Activated CD4-positive, alpha-beta T cell treated with anti-CD3 and anti-CD28 coated beads, Interleukin-2, amount 10 ng/mL, durations not matched to agents 7 days and 5 days (primary cell): ENCODE measurements around the gene EIF4A3. TPM values are rescaled to one million over a fixed set of nuclear protein-coding genes. Genes with fewer than 3 reads are reported as not detected.

Source experiments
- CTCF ChIA-PET: fragments of 350-600 bp; sonication (Branson Sonifier 250); formaldehyde crosslinking; loops from one replicate; lab custom pipeline; 2021; ENCODE audit warnings: antibody characterized with exemption; lab: Charles Lee
- POLR2A ChIA-PET: fragments of 350-600 bp; sonication (Branson Sonifier 250); formaldehyde crosslinking; loops from one replicate; lab custom pipeline; 2021; ENCODE audit warnings: antibody characterized with exemption; lab: Charles Lee
- DNase-seq: peaks from one replicate; pipeline ENCODE4 v3.0.0-alpha.2; 2020
- H3K27ac Mint-ChIP-seq: one replicate; pipeline ENCODE4 v1.8.0; 2021; ENCODE audit warnings: mild to moderate bottlenecking, moderate library complexity, mixed read lengths
- H3K27me3 Mint-ChIP-seq: one replicate; pipeline ENCODE4 v1.8.0; 2021; ENCODE audit warnings: mixed read lengths
- H3K36me3 Mint-ChIP-seq: one replicate; pipeline ENCODE4 v1.8.0; 2021; ENCODE audit warnings: low read depth, mixed read lengths
- H3K4me1 Mint-ChIP-seq: one replicate; pipeline ENCODE4 v1.8.0; 2021; ENCODE audit warnings: mixed read lengths
- H3K4me3 Mint-ChIP-seq: one replicate; pipeline ENCODE4 v1.8.0; 2021; ENCODE audit warnings: mild to moderate bottlenecking, moderate library complexity, mixed read lengths
- H3K9me3 Mint-ChIP-seq: one replicate; pipeline ENCODE4 v1.8.0; 2021; ENCODE audit warnings: mixed read lengths
- total RNA-seq, 2 experiments: library from RNA; stranded (reverse); gene quantifications; one replicate each; pipeline ENCODE4 v1.2.3, GENCODE V29; 2021

Gene EIF4A3
- total RNA-seq, 2 experiments from 2014 or later, result 148 to 157 TPM

DNA sequence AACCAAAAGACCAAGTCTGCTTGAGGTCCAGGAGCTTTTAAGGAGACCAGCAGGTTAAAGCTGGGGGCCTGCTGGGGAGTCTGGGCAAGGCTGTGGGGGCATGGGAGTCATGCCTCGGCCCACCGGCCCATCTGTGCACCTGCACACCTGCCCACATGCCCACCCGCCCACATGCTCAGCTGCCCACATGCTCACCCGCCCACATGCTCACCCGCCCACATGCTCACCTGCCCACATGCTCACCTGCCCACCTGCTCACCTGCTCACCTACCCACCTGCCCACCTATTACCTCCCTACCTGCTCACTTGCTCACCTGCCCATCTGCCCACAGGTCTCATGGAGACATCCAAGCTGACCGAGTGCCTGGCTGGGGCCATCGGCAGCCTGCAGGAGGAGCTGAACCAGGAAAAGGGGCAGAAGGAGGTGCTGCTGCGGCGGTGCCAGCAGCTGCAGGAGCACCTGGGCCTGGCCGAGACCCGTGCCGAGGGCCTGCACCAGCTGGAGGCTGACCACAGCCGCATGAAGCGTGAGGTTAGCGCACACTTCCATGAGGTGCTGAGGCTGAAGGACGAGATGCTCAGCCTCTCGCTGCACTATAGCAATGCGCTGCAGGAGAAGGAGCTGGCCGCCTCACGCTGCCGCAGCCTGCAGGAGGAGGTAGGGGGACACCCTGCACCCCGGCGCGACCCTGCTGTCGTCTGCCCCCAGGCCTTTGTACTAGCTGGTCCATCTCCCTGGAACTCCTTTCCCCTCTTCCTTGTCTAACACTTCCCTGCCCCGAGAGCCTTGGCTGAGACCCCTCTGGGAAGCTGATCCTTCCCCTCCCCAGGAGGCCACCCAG lies 36.9 kb upstream of the EIF4A3 start:
- POLR2A ChIA-PET, result no interaction called here
- Mint-ChIP-seq H3K36me3 (no peaks in the 10 kb centered on the region), H3K27me3 (no peaks in the 10 kb centered on the region)

DNA sequence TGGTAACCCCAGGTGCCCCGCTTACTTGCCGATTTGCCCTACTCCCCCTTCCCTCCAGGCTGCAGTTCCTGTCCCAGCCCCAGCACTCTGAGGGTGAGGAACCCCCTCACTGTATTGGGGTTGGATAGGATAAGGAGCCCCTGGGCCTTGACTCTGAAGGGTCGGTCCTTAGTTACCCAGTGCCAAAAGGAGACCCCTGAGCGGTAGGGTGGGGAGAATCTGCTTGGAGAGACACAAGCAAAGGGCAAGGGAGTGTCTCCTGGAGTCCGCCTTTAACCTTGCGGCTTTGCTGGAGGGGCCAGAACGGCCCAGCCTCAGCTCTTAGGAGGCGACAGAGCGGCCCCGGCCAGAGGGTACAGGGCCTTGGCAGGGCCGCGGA lies 35.9 kb upstream of the EIF4A3 start:
- Mint-ChIP-seq H3K9me3 (no peaks in the 10 kb centered on the region), H3K27me3 (no peaks in the 10 kb centered on the region), H3K27ac (no peak overlapping the region), H3K36me3 (no peaks in the 10 kb centered on the region), H3K4me3 (no peak overlapping the region), H3K4me1 (no peaks in the 10 kb centered on the region)
- no peak for DNase-seq
- CTCF ChIA-PET, result no interaction called here
- POLR2A ChIA-PET, result no interaction called here

More for the DNA sequence above, 36.9 kb upstream of the EIF4A3 start:
- Mint-ChIP-seq H3K4me1 (no peaks in the 10 kb centered on the region), H3K4me3 (no peak overlapping the region), H3K9me3 (no peaks in the 10 kb centered on the region), H3K27ac (no peak overlapping the region)
- CTCF ChIA-PET, result interaction anchor here (1.3 kb wide), 1 partner anchor 12 kb away, joined by 4 read pairs; no protein-coding TSS in a partner anchor
- no peak for DNase-seq

- H3K27me3 Mint-ChIP-seq, result no peaks in the 10 kb centered on the region
- ChIA-PET POLR2A (no interaction called here), CTCF (no interaction called here)
- no peaks in the 10 kb centered on the region for H3K4me1 Mint-ChIP-seq
- DNase-seq, result no peak
- H3K36me3 Mint-ChIP-seq, result no peaks in the 10 kb centered on the region
- H3K27ac Mint-ChIP-seq, result no peak overlapping the region
- no peak overlapping the region for H3K4me3 Mint-ChIP-seq
- no peaks in the 10 kb centered on the region for H3K9me3 Mint-ChIP-seq
Measured at GRCh38 chr17:80182118-80182844, 35.4 kb upstream of the EIF4A3 start.

GRCh38 chr17:80181431-80181830 lies 34.5 kb upstream of the EIF4A3 start:
- Mint-ChIP-seq H3K9me3 (no peaks in the 10 kb centered on the region), H3K36me3 (no peaks in the 10 kb centered on the region), H3K27me3 (no peaks in the 10 kb centered on the region), H3K27ac (no peak overlapping the region), H3K4me1 (no peaks in the 10 kb centered on the region), H3K4me3 (no peak overlapping the region)
- CTCF ChIA-PET, result no interaction called here
- POLR2A ChIA-PET, result no interaction called here
- no peak for DNase-seq

DNA sequence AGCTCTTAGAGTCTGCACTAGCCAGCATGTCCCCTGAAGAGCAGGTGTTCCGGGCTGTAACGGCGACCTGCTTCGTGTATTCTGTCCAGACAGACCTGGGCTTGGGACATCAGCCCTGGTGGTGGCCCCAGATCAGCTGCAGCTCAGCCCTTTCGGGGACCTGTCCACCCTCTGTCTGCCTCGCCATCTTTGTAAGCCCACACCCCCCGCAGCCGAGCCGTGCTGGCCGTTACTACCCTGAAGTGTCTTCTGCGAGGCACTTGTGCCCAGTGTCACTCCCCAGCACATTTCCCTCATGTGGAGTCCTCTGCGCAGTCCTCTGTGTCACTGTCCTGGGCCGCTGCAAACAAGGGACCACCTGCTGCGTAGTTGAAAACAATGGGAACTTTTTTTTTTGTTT lies 33.3 kb upstream of the EIF4A3 start:
- Mint-ChIP-seq H3K27me3 (no peaks in the 10 kb centered on the region), H3K27ac (no peak overlapping the region), H3K36me3 (no peaks in the 10 kb centered on the region), H3K4me1 (no peaks in the 10 kb centered on the region), H3K4me3 (no peak overlapping the region), H3K9me3 (no peaks in the 10 kb centered on the region)
- ChIA-PET CTCF (no interaction called here), POLR2A (no interaction called here)
- DNase-seq, result no peak

DNA sequence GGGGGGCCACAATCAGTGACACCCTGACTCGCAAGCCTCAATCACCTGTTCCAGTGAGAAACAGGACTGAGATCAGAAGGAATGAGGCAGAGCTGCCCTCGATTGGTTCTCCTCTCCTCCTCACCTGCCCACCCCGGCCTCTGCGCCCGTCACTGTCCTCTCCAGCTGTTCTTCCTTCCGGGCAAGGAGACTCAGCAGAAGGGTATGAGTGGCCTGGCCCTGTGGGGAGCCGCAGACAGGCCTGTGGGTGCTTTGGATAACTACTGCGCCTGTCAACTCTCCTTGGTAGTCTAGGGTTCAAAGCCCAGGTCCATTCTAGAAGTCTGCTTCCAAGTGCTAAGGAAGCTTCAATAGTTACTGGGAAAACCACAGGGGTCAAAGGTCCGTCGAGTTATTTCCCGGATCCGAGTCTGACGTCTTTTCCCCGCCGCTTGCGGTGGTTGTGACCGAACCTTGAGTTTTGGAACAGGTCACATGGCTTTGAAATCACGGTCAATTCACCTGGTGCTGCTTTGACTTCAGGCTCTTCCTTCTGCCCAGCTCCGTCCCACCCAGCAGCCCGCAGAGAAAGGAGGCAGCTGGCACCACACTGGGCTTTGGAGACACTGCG lies 31.2 kb upstream of the EIF4A3 start:
- H3K9me3 Mint-ChIP-seq, result no peaks in the 10 kb centered on the region
- ChIA-PET CTCF (no interaction called here), POLR2A (no interaction called here)
- DNase-seq, result no peak
- no peak overlapping the region for H3K27ac Mint-ChIP-seq
- H3K27me3 Mint-ChIP-seq, result no peaks in the 10 kb centered on the region
- no peaks in the 10 kb centered on the region for H3K4me1 Mint-ChIP-seq
- no peaks in the 10 kb centered on the region for H3K36me3 Mint-ChIP-seq
- no peak overlapping the region for H3K4me3 Mint-ChIP-seq

GRCh38 chr17:80176757-80177156 lies 29.8 kb upstream of the EIF4A3 start:
- H3K4me1 Mint-ChIP-seq, result no peaks in the 10 kb centered on the region
- no peak overlapping the region for H3K27ac Mint-ChIP-seq
- CTCF ChIA-PET, result no interaction called here
- no peaks in the 10 kb centered on the region for H3K9me3 Mint-ChIP-seq
- no peak overlapping the region for H3K4me3 Mint-ChIP-seq
- POLR2A ChIA-PET, result no interaction called here
- DNase-seq, result no peak
- no peaks in the 10 kb centered on the region for H3K27me3 Mint-ChIP-seq
- no peaks in the 10 kb centered on the region for H3K36me3 Mint-ChIP-seq

- ChIA-PET CTCF (no interaction called here), POLR2A (no interaction called here)
- no peaks in the 10 kb centered on the region for H3K9me3 Mint-ChIP-seq
- H3K27ac Mint-ChIP-seq, result no peak overlapping the region
- no peak for DNase-seq
- no peak overlapping the region for H3K4me3 Mint-ChIP-seq
- no peaks in the 10 kb centered on the region for H3K36me3 Mint-ChIP-seq
- H3K4me1 Mint-ChIP-seq, result no peaks in the 10 kb centered on the region
- peaks cover 5% of the 10 kb centered on the region for H3K27me3 Mint-ChIP-seq
Measured at GRCh38 chr17:80173916-80174315, 27.0 kb upstream of the EIF4A3 start.

DNA sequence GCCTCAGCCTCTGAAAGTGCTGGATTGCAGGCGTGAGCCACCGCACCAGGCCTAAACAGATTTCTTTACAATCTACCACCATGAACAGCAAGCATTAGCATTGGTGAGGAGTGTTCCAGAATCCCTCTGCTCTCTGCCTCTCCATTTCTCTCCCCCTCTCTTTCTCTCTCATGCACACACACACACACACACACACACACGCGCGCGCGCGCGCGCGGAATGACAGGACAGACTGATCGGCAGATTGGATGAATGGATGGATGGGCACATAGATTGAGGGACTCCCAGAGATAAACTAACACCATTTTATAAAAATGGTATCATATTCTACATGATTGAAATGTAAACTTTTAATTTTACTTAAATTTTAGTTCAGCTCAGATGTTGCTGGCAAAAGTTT lies 26.2 kb upstream of the EIF4A3 start:
- no peak overlapping the region for H3K4me3 Mint-ChIP-seq
- DNase-seq, result no peak
- H3K36me3 Mint-ChIP-seq, result no peaks in the 10 kb centered on the region
- ChIA-PET POLR2A (no interaction called here), CTCF (no interaction called here)
- no peaks in the 10 kb centered on the region for H3K9me3 Mint-ChIP-seq
- H3K27me3 Mint-ChIP-seq, result peaks cover 6% of the 10 kb centered on the region
- no peak overlapping the region for H3K27ac Mint-ChIP-seq
- H3K4me1 Mint-ChIP-seq, result no peaks in the 10 kb centered on the region

DNA sequence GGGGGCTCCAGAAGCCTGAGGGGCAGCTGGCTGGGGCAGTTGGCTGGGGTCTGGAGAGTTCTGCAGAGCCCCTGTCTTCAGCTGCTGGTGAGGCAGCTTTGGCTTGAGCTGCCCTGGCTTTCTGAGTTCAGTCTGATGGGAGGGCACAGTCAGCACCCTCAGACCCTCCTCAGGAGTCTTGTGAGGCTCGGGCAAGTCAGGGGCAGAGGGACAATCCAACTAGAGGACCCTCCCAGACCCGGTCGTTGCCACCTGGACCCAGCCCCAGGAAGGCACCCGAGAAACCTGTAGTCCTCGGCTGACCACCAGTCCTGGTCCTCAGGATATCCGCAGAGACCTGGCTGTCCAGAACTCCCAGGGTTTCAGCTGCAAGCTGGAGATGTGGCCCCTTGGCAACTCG lies 24.8 kb upstream of the EIF4A3 start:
- POLR2A ChIA-PET, result interaction anchor here (0.7 kb wide), 1 partner anchor 63 kb away, joined by 4 read pairs; no protein-coding TSS in a partner anchor
- H3K27ac Mint-ChIP-seq, result peak overlapping the region; percentile 25
- DNase-seq, result no peak
- no peaks in the 10 kb centered on the region for H3K36me3 Mint-ChIP-seq
- H3K4me3 Mint-ChIP-seq, result no peak overlapping the region
- H3K4me1 Mint-ChIP-seq, result no peaks in the 10 kb centered on the region
- peaks cover 6% of the 10 kb centered on the region for H3K27me3 Mint-ChIP-seq
- no peaks in the 10 kb centered on the region for H3K9me3 Mint-ChIP-seq
- CTCF ChIA-PET, result interaction anchor here (1.0 kb wide), 1 partner anchor 70 kb away, joined by 3 read pairs; the partner anchor contains the start of gene GAA

DNA sequence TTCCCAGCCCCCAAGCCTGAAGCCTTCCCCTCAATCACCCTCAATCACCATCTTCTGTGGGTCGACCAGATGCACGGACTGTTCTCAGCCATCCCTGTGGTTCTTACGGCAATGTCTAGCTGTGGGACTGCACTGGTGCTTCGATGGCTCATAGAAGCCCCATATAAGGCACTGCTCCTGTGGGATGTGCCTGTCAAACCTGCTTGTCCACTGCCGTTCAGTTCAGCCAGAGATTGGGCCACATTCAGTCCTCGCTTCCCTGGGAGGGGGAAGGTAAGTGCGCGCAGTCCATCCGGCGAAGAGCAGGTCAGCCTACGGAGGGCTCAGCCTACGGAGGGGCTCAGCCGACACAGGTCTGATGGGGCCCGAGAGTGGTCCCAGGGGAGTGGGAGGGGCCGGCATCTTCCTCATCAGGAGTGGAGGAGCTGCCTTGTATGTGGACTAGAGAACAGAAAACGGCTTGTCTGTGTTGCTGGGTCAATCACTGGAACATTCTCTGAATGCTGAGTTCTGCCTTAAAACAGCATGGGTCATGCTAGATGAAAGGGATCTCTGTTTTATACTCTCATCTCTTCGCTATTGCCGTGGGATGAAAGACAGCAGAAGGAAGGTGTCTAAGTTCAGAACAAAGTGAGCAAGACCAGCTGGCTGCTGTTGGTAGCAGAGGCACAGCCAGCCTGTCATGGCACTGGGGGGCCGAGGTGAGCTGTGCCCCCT lies 23.0 kb upstream of the EIF4A3 start, which contains the start of gene CARD14:
CARD14 (plus strand) TSS at position 247 of the 717 bp plus-strand sequence. CDS start 11,409 bp downstream, outside the sequence.
- H3K27ac Mint-ChIP-seq, result no peak within 1 kb of the TSS
- H3K4me1 Mint-ChIP-seq, result no peaks in the 10 kb centered on the region
- peaks cover 6% of the 10 kb centered on the region for H3K27me3 Mint-ChIP-seq
- no peak within 1 kb of the TSS for H3K4me3 Mint-ChIP-seq
- H3K36me3 Mint-ChIP-seq, result no peaks in the 10 kb centered on the region
- ChIA-PET POLR2A (no interaction called here), CTCF (interaction anchor here (0.6 to 1.5 kb wide), 2 partner anchors 68 to 196 kb away, joined by 4 read pairs; partner anchors contain the start of gene GAA)
- no peaks in the 10 kb centered on the region for H3K9me3 Mint-ChIP-seq
- no peak for DNase-seq

DNA sequence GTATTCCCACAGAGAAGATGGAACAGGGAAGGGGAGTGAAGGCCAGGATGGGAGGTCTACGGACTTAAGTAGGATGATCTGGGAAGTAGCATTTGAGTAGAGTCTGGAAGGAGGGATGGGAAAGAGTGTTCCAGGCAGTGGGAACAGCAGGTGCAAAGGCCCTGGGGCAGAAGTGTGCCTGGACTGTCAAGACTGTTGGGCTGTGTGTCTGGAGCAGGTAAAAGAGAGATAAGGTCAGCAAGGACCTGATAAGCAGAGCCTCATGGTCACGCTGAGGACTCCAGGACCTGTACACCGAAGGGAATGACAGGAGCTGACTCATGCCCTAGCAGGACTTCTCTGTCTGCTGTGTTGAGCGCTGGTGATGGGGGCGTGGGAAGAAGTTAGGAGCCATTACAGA lies 22.2 kb upstream of the EIF4A3 start:
- Mint-ChIP-seq H3K36me3 (no peaks in the 10 kb centered on the region), H3K4me3 (no peak overlapping the region), H3K9me3 (no peaks in the 10 kb centered on the region), H3K27me3 (peaks cover 8% of the 10 kb centered on the region), H3K4me1 (no peaks in the 10 kb centered on the region), H3K27ac (no peak overlapping the region)
- DNase-seq, result no peak
- ChIA-PET CTCF (interaction anchor here (0.6 to 1.5 kb wide), 2 partner anchors 68 to 112 kb away, joined by 4 read pairs; partner anchors contain the start of gene GAA), POLR2A (no interaction called here)
